Progenitor cell of endocrine pancreas (in vitro differentiated cells): ENCODE data around the gene SLC16A13. TPM values are rescaled to one million over a fixed set of nuclear protein-coding genes. Genes with fewer than 3 reads are reported as not detected.

ENCODE experiments used
- DNase-seq: peaks from one replicate; pipeline ENCODE4 v3.0.0; 2021; ENCODE audit warnings: low spot score; ENCODE audit not compliant: unreplicated experiment
- H3K27ac Mint-ChIP-seq: 2 replicates; pipeline ENCODE4 v1.8.0; 2021; ENCODE audit warnings: mild to moderate bottlenecking, moderate library complexity, mixed read lengths
- H3K27me3 Mint-ChIP-seq: 2 replicates; pipeline ENCODE4 v1.8.0; 2021; ENCODE audit warnings: mixed read lengths
- H3K36me3 Mint-ChIP-seq: 2 replicates; pipeline ENCODE4 v1.8.0; 2022; ENCODE audit warnings: mixed read lengths; ENCODE audit not compliant: insufficient read depth
- H3K4me1 Mint-ChIP-seq: 2 replicates; pipeline ENCODE4 v1.8.0; 2021; ENCODE audit warnings: low read depth, mixed read lengths
- H3K4me3 Mint-ChIP-seq: 2 replicates; pipeline ENCODE4 v1.8.0; 2021; ENCODE audit warnings: low read depth, mild to moderate bottlenecking, moderate library complexity, mixed read lengths
- H3K9me3 Mint-ChIP-seq: 2 replicates; pipeline ENCODE4 v1.8.0; 2021; ENCODE audit warnings: low read depth, mixed read lengths
- CTCF ChIP-seq: fragments of 200-600 bp; sonication (generic); IDR thresholded peaks from one replicate; pipeline ENCODE4 v1.5.0; 2021; ENCODE audit warnings: antibody characterized with exemption, mild to moderate bottlenecking; ENCODE audit not compliant: unreplicated experiment
- total RNA-seq: library from RNA; stranded (reverse); gene quantifications from 2 replicates; pipeline ENCODE4 v1.2.1, GENCODE V29; 2021

The SLC16A13 gene
- total RNA-seq, 1 donor from 2014 or later: 20.3 TPM

DNA sequence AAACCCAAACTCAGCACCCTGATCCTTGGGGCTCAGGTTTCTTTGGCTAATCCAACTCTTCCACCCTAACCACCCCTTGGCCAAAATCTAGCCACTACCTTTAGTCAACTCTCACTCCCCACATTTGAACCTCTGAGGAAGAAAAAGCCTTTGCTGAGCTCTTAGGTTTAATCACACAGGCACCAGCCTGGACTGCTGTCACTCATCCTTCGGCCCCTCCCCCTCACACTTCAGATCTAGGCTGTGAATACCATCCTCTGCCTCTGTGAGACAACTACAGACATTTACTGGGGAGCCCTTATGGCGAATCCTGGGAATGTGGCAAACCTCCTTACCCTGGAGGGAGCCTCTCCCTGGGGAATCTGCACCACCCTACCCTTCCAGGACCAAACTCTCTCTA, 28.7 kb upstream of the SLC16A13 start:
- Mint-ChIP-seq H3K27ac (no peak overlapping the region), H3K4me3 (no peak overlapping the region)

GRCh38 chr17:7010523-7010922, 25.3 kb upstream of the SLC16A13 start:
- Mint-ChIP-seq H3K4me1 (peaks cover 35% of the 10 kb centered on the region), H3K36me3 (peaks cover 1% of the 10 kb centered on the region), H3K9me3 (no peaks in the 10 kb centered on the region), H3K4me3 (peak overlapping the region; percentile 60), H3K27me3 (no peaks in the 10 kb centered on the region), H3K27ac (no peak overlapping the region)
- DNase-seq: no peak
- TF ChIP-seq CTCF: no peak

More for the DNA sequence above, 28.7 kb upstream of the SLC16A13 start:
- no peaks in the 10 kb centered on the region for H3K27me3 Mint-ChIP-seq
- no peak for DNase-seq
- no peaks in the 10 kb centered on the region for H3K9me3 Mint-ChIP-seq
- TF ChIP-seq CTCF: no peak
- H3K36me3 Mint-ChIP-seq: peaks cover 3% of the 10 kb centered on the region
- H3K4me1 Mint-ChIP-seq: peaks cover 14% of the 10 kb centered on the region

- no peak for DNase-seq
- no peak for TF ChIP-seq CTCF
- Mint-ChIP-seq H3K4me3 (peak overlapping the region; percentile 96), H3K9me3 (no peaks in the 10 kb centered on the region), H3K4me1 (peaks cover 35% of the 10 kb centered on the region), H3K36me3 (peaks cover 1% of the 10 kb centered on the region), H3K27me3 (no peaks in the 10 kb centered on the region), H3K27ac (peak overlapping the region; percentile 100)
These were observed 24.4 kb upstream of the SLC16A13 start for GRCh38 chr17:7011415-7011814.

- Mint-ChIP-seq H3K9me3 (no peaks in the 10 kb centered on the region), H3K4me3 (peak overlapping the region; percentile 96), H3K27me3 (no peaks in the 10 kb centered on the region), H3K27ac (peak overlapping the region; percentile 100), H3K4me1 (peaks cover 35% of the 10 kb centered on the region), H3K36me3 (peaks cover 1% of the 10 kb centered on the region)
- TF ChIP-seq CTCF: no peak
- DNase-seq: no peak
These were observed 23.9 kb upstream of the SLC16A13 start for GRCh38 chr17:7011942-7012254.

DNA sequence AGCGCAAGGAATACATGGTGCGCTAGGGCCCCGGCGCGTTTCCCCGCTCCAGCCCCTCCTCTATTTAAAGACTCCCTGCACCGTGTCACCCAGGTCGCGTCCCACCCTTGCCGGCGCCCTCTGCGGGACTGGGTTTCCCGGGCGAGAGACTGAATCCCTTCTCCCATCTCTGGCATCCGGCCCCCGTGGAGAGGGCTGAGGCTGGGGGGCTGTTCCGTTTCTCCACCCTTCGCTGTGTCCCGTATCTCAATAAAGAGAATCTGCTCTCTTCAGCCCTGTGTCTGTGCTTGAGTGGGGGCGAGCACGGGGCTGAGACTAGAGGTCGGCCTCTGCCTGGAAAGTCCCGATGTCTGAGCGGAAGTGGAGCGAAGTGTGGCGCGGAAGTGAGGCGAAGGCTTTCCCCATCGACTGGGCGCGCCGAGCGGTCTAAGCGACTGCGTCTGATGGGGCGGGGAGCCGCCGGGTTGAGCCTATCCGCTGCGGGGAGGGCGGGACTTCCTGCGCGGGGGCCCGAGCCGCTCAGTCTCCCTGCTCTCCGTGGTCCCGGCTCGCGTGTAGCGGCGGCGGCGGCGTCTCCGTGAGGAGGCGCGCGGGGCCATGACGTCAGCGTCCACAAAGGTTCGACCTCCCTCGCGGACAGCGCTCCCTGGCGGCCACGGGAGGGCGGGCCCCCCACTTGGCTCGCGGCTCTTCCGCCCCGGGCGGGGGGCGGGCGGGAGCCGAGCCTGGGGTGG, 21.4 kb upstream of the SLC16A13 start:
- Mint-ChIP-seq H3K4me3 (peak overlapping the region; percentile 96), H3K27ac (peak overlapping the region; percentile 100), H3K9me3 (no peaks in the 10 kb centered on the region), H3K4me1 (peaks cover 35% of the 10 kb centered on the region), H3K36me3 (peaks cover 4% of the 10 kb centered on the region), H3K27me3 (no peaks in the 10 kb centered on the region)
- DNase-seq: peak; percentile 96
- TF ChIP-seq CTCF: peak; percentile 88
